Stimulated activated CD4-positive, alpha-beta T cell treated with anti-CD3 and anti-CD28 coated beads, TNF-alpha, amount 100 ng/mL, for 1 hour (primary cell): ENCODE data around the gene PCDH1.
"Not testable (repeated sequence)": the region's sequence is repeated elsewhere in the genome, so short reads cannot be mapped to it uniquely, and the experiment has no call there.

Source experiments
- DNase-seq, 3 donors: peaks; one replicate each; pipeline ENCODE4 v3.0.0-alpha.2; 2020; ENCODE audit warnings: low read depth in 3 of 3, low spot score in 1 of 3

The PCDH1 gene

GRCh38 chr5:141839015-141839513 lies 39.1 kb downstream of the PCDH1 start:
- no peak for DNase-seq

- DNase-seq = no peak
Observed at GRCh38 chr5:141838326-141839014, 39.7 kb downstream of the PCDH1 start.

DNA sequence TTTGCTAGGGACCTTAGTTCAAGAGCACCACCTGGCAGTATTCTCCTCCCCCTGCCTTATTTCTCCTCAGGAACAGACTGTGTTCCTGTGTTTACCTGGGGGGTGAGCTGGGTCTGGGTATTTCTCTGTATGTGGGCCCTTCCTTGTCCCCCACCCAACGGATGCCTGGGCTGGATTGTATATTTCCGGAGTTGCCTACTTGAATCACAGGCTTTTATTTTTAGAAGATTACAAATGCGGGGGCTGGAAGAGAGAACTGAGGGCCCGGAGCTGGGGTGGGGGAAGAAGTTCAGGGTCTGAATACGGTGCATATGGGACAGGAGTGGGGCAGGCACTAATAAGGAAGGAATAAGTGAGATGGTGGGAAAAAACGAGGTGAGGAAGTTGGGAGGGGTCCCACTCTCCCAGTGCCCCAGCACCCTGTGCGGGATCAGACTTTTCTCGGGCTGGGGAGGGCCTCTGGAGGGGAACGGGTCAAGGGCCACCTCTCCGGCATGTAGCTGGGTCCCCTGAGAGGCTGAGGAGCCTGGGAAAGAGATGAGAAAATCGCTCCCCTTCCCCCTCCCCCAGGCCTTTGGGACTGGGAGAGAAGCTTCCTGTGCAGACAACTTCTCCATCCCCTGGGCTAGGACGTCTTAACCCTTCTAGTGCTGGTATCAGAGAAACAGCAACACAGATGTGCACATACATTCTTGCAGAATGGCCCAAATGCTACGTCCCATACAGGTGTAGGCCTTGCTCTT lies 42.1 kb downstream of the PCDH1 start:
- DNase-seq = no peak

- no peak for DNase-seq
Observed at GRCh38 chr5:141834331-141834730, 43.9 kb downstream of the PCDH1 start.

- DNase-seq = no peak
Observed at GRCh38 chr5:141832131-141832530, 46.1 kb downstream of the PCDH1 start.

- DNase-seq = no peak
Observed at GRCh38 chr5:141828162-141828561, 50.0 kb downstream of the PCDH1 start.

DNA sequence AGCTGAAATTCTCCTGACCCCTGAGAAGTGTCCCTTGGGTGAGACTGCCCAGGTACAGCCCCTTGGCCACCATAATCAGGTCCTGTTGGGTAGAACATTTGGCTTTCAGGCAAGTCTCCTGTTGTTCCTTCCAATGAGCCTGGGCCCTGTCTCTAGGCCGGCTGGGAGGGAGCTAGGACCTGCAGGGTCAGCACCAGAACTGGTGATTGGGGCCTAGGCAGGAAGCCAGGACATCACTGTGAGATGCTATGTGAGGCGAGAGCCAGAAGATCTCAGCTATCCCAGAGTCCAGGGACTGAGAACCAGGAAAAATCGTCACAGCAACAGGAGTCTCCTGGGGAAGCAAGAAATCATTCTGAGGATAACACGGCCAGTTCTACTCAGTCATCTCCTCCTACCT lies 51.5 kb downstream of the PCDH1 start:
- DNase-seq = no peak

DNA sequence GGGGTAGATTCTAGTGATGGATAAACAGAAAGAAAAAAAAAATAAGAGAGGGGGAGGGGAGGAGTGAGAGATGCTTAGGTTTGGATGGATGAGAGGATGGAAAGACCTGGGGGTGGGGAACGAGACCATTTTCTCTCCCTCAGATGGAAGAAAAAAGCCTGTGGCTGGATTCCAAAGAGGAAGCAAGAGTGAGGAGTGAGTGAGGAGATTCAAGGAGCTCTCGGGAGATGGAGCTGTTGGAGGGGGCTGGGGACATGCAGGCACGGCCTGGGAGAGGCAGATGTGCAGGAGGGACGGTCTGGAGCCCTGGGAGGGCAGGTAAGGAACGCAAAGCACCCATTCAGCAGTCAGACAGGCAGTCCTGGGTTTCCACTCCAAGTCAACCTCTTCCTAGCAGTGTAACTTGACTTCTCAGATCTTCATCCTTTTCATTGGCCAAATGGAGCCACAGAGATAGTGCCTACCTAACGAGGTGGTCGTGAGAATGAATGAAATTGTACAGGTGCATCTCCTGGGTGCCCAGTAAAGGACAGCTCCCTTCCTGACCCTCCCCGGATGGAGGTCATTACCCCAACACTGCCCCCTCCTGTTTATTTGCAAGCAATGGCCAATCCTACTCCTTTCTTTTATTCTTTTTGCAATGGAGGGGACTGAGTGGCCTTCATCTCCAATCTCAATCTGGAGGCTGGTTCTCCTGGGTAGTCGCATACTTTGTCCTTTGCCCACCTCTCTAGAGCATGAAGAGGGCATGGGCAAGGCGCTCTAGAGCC lies 52.2 kb downstream of the PCDH1 start:
- no peak for DNase-seq

DNA sequence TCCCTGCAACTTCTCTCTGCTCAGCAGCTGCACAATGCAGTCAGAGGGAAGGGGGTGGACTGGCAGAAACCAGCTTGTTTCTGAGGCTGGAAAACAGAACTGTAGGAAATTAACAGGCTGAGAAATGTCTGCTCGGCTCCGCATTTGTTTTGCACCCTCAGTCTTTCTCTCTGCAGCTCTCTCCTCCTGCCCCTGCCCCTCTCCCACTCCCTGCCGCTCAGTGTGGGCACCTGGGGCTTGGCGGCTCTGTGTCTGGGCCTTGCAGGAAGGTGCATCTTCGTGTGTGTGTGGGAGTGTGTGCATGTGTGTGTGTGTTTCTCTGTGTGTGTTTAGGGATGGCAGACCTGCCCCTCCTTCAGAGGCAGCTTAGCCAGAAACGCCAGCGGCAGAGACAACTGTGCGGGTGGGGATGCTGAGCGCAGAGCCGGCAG lies 53.0 kb downstream of the PCDH1 start:
- DNase-seq = no peak

GRCh38 chr5:141824717-141825116 lies 53.5 kb downstream of the PCDH1 start:
- no peak for DNase-seq

GRCh38 chr5:141823056-141823455 lies 55.2 kb downstream of the PCDH1 start:
- DNase-seq = no peak

DNA sequence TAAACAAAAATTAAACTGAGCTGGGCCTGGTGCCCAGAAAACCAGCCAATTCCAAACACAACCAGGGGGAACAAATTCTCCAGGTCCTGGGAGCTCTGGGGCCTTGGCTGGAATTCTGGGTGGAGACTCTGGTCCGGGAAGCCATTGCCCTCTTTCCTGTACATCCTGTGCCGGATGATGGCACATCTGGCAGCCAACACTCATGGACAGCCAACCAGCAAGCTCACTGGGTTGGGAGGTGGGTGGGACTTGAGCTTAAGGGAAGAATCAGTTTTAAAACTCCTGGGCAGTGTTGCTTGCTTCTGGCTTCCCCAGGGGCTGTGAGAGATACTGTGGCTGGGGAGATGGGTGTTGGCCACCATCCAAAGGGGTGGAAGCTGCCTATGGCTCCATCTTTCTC lies 56.1 kb downstream of the PCDH1 start:
- DNase-seq = no peak

DNA sequence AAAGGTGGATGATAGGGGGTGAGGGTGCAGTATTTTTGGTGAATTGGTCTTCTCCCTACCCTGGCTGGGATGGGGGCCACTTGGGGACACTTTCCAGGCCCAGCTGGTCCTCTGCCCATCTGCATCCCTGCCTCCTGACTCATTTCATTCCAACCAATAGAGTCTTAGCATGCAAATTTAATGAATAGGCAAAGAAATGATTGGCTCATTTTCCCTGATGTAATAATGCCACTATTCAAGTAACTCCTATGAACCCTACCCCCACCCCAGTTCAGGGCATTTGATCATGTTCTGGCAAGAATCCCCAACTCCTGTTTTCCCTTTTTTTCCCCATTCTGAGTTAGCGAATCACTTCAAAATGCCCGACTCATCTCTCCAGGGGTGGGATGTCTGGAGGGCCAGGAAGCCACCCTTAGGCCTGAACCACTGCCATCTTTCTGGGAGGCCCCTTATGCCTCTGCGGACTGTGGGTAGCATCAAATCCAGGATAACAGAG lies 56.7 kb downstream of the PCDH1 start:
- DNase-seq = no peak

DNA sequence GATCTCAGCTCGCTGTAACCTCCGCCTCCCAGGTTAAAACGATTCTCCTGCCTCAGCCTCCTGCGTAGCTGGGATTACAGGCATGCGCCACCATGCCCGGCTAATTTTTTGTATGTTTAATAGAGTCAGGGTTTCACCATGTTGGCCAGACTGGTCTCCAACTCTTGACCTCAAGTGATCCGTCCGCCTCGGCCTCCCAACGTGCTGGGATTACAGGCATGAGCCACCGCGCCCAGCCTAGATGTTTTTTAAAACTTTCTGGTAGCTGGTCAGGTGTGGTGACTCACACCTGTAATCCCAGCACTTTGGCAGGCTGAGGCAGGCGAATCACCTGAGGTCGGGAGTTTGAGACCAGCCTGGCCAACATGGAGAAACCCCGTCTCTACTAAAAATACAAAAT lies 57.5 kb downstream of the PCDH1 start:
- not testable (repeated sequence) for DNase-seq

DNA sequence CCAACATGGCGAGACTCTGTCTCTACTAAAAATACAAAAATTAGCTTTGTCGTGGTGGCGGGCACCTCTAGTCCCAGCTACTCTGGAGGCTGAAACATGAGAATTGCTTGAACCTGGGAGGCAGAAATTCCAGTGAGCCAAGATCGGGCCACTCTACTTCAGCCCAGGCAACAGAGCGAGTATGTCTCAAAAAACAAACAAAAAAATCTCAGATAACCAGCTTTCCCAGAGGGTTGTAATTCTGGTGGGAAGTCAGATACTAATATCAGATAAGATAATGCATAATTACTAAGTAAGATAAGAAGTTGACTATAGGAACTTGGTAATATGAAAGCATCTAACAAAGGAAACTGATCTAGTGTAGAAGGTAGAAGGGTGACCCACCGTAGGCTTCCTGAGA lies 60.6 kb downstream of the PCDH1 start:
- no peak for DNase-seq

DNA sequence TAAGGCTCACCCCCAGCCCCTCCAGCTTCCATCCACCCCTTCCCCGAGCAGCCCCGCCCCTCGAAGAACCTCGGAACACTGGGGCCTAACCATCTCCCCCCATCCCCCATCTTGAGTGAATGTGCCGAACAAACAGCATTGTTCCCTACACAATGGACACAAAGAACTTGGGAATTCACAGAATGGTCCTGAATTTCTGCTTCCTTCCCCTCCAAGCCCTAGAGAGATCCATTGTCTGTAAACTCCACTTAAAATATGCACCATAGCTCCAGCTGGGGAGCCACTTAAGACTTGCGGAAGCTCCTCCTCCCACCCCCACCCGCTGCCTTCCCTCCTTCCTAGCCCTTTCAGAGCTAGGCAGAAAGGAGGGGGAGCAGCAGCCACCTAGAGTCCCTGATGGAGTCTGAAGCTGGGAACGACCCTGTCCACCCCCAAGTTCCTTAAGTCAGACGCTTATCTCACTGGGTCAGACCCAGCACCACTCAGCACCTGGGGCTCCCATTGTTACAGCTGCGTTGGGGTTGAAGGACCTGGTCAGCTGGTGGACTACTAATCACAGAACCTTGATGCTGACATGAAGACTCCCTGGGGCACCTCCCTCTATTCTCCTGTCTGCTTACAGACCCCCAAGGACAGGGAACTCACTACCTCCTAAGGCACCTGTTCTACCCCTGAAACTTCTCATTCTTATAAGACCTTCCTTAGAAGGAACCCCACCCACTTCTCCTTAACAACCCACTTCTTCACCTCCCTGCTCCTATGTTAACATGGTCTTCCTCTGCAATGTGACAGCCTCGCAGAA lies 61.4 kb downstream of the PCDH1 start:
- no peak for DNase-seq

DNA sequence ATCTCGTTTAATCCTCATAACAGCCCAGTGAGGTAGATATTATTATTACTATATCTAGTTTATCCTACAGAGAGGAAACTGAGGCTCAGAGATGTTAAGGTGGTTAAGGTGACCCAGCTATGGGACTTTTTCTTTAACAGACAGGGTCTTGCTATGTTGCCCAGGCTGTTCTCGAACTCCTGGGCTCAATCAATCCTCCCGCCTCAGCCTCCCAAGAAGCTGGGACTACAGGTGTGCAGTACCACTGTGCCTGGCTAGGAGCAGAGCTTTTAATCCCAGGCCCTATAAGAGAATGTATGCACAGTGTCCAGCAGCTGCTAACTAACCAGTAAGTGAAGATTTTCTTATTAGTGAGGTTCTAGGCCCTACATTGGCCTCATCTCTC lies 62.4 kb downstream of the PCDH1 start:
- DNase-seq = no peak

DNA sequence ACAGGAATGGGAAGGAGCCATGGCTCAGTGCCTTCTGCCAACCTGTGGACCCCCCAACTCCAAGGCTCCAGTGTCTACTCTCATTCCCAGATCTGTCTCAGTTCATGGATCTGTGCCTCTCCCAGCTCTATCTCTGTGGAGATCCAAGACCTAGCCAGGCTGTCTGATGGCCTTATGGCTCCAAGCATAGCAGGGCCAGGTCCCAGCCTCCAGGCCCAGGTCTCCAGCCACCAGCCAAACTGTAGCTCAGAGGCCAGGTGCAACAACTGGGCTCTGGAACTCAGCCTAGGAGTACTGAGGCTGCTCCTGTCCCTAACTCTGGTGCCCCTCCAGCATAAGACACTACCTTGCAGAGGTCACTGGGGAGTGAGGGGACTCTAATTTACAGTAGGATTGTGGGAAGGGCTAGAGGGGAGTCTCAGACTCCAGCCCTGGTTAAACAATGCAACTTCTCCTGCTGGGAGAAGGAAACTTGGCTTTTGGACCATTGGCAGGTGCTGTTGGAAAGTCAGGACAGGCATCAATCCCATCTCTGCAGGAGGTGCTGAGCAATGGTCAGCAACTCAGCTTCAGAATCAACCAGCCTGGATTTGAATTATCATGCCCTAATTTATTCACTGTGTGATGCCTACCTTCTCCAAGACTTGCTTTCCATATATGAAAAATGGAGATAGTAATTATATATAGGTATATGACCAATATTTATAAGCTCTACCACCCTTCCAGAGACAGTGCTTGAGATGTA lies 63.0 kb downstream of the PCDH1 start:
- DNase-seq = no peak

GRCh38 chr5:141814064-141814964 lies 63.9 kb downstream of the PCDH1 start:
- peak in 1 of 3 donors; percentile 9 for DNase-seq
